GM19240 (cell line): ENCODE measurements around the gene SPEM3.

Experiments
- DNase-seq: peaks from one replicate; pipeline ENCODE4 v3.0.0; 2011; ENCODE audit warnings: low spot score; ENCODE audit not compliant: insufficient read length

SPEM3 gene

GRCh38 chr17:7421186-7421585, 7.5 kb upstream of the SPEM3 start:
- DNase-seq, result no peak

- no peak for DNase-seq
Measured at GRCh38 chr17:7423679-7424078, 5.0 kb upstream of the SPEM3 start.

GRCh38 chr17:7425316-7425715, 3.3 kb upstream of the SPEM3 start, which contains the start of gene SPEM2:
SPEM2 (plus strand) TSS chr17:7425616; CDS start chr17:7425689, 73 bp downstream.
- DNase-seq, result no peak

- DNase-seq, result no peak
Measured at GRCh38 chr17:7425756-7426155, 2.9 kb upstream of the SPEM3 start.

GRCh38 chr17:7426203-7426863, 2.3 kb upstream of the SPEM3 start:
- no peak for DNase-seq

- DNase-seq, result no peak
Measured at GRCh38 chr17:7426896-7427489, 1.7 kb upstream of the SPEM3 start.

- DNase-seq, result no peak
Measured at GRCh38 chr17:7427549-7427948, 1.1 kb upstream of the SPEM3 start.

GRCh38 chr17:7429722-7430121, 1.1 kb downstream of the SPEM3 start:
- no peak for DNase-seq

- no peak for DNase-seq
Measured at GRCh38 chr17:7431231-7431630, 2.6 kb downstream of the SPEM3 start.

- DNase-seq, result no peak
Measured at GRCh38 chr17:7432296-7432695, 3.6 kb downstream of the SPEM3 start.

- DNase-seq, result no peak
Measured at GRCh38 chr17:7435676-7436555, 7.3 kb downstream of the SPEM3 start.

GRCh38 chr17:7436556-7437368, 8.1 kb downstream of the SPEM3 start:
- no peak for DNase-seq

- no peak for DNase-seq
Measured at GRCh38 chr17:7437369-7437863, 8.8 kb downstream of the SPEM3 start.

- no peak for DNase-seq
Measured at GRCh38 chr17:7437950-7438614, 9.4 kb downstream of the SPEM3 start.

GRCh38 chr17:7438656-7439460, 10.2 kb downstream of the SPEM3 start:
- DNase-seq, result no peak

- DNase-seq, result no peak
Measured at GRCh38 chr17:7439462-7440112, 10.9 kb downstream of the SPEM3 start, which contains the start of gene FGF11. FGF11 (plus strand) TSS chr17:7439512; CDS start chr17:7439621, 109 bp downstream.

- DNase-seq, result no peak
Measured at GRCh38 chr17:7440113-7440833, 11.6 kb downstream of the SPEM3 start.

- no peak for DNase-seq
Measured at GRCh38 chr17:7440834-7441195, 12.2 kb downstream of the SPEM3 start.

GRCh38 chr17:7441266-7441665, 12.6 kb downstream of the SPEM3 start:
- no peak for DNase-seq
